Suprapubic skin (tissue), 3 donors: ENCODE data around the gene SOX5.

ENCODE experiments used
- POLR2AphosphoS5 ChIP-seq, 3 donors: sonication (generic); formaldehyde crosslinking; IDR thresholded peaks; one replicate each; pipeline ENCODE4 v1.6.1; 2017; ENCODE audit warnings: antibody characterized with exemption in 3 of 3
- TF ChIP-seq, protein P1 (sequence below), 2 donors: fragments of 200-600 bp in 1 of 2; fragments of 450-650 bp in 1 of 2; sonication (generic) in 1 of 2; IDR thresholded peaks; one replicate each; pipeline ENCODE4 v1.5.1; 2016 to 2019; ENCODE audit warnings: antibody characterized with exemption in 2 of 2, mild to moderate bottlenecking in 1 of 2, moderate library complexity in 1 of 2

DNA sequence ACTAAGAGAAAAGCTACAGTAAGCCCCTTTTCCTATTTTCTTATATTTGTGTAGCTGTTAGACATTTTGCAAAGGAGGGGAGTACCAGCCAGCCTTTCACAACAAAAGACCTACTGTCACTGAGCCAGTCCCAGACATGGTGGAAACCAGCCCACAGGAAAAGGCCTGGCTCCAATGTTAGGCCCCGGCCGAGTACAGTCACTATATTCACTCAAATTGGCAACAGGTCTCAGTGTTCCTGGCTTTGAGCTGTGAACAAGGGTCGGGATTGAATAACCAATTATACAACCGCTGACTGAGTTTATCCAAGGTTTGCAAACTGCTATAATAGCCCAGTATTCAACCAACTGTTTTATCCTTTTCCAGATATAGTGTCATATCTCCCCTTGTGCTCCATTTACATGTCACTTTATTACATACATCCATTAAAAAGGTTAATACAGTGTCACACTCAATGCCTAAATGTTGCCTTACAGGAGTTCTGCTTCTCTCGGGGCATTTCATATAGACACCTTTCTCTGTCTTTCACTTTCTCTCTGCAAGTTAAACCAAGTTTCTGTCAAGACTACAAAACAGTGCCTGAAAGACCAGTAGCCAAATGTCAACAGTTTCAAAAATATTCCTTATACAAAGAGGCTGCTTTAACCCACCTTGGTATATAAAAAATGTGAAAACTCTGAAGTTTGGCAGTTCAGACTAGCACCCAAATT lies 178.1 kb downstream of the SOX5 start:
- TF ChIP-seq POLR2AphosphoS5 (IDR thresholded peaks at IDR 0.05) = no peak
- TF ChIP-seq, protein P1, sequence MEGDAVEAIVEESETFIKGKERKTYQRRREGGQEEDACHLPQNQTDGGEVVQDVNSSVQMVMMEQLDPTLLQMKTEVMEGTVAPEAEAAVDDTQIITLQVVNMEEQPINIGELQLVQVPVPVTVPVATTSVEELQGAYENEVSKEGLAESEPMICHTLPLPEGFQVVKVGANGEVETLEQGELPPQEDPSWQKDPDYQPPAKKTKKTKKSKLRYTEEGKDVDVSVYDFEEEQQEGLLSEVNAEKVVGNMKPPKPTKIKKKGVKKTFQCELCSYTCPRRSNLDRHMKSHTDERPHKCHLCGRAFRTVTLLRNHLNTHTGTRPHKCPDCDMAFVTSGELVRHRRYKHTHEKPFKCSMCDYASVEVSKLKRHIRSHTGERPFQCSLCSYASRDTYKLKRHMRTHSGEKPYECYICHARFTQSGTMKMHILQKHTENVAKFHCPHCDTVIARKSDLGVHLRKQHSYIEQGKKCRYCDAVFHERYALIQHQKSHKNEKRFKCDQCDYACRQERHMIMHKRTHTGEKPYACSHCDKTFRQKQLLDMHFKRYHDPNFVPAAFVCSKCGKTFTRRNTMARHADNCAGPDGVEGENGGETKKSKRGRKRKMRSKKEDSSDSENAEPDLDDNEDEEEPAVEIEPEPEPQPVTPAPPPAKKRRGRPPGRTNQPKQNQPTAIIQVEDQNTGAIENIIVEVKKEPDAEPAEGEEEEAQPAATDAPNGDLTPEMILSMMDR (IDR thresholded peaks at IDR 0.05) = no peak
